Stomach smooth muscle (tissue), 2 donors: ENCODE data around the gene TNFSF8.

Experiments used
- H3K27ac ChIP-seq: one replicate; pipeline ENCODE4 v1.7.0; 2013; ENCODE audit warnings: mild to moderate bottlenecking, low read length, inconsistent platforms
- H3K27me3 ChIP-seq, 2 donors: one replicate each; pipeline ENCODE4 v1.7.0; 2013; ENCODE audit warnings: low read length in 2 of 2; ENCODE audit not compliant: insufficient read depth in 2 of 2, control insufficient read depth in 1 of 2
- H3K36me3 ChIP-seq, 2 donors: one replicate each; pipeline ENCODE4 v1.7.0; 2013; ENCODE audit warnings: low read length in 2 of 2; ENCODE audit not compliant: control insufficient read depth in 2 of 2, insufficient read depth in 2 of 2
- H3K4me1 ChIP-seq: one replicate; pipeline ENCODE4 v1.7.0; 2013; ENCODE audit warnings: low read length; ENCODE audit not compliant: control insufficient read depth, insufficient read depth
- H3K4me3 ChIP-seq, 2 donors: one replicate each; pipeline ENCODE4 v1.7.0; 2013; ENCODE audit warnings: low read length in 2 of 2
- H3K9ac ChIP-seq, 2 donors: one replicate each; pipeline ENCODE4 v1.7.0; 2013; ENCODE audit warnings: low read length in 2 of 2, mild to moderate bottlenecking in 1 of 2
- H3K9me3 ChIP-seq, 2 donors: one replicate each; pipeline ENCODE4 v1.7.0; 2013; ENCODE audit warnings: low read length in 2 of 2; ENCODE audit not compliant: control insufficient read depth in 2 of 2
- donor health status: healthy.
- donor health status: Pancreatic carcinoma.

Gene TNFSF8

DNA sequence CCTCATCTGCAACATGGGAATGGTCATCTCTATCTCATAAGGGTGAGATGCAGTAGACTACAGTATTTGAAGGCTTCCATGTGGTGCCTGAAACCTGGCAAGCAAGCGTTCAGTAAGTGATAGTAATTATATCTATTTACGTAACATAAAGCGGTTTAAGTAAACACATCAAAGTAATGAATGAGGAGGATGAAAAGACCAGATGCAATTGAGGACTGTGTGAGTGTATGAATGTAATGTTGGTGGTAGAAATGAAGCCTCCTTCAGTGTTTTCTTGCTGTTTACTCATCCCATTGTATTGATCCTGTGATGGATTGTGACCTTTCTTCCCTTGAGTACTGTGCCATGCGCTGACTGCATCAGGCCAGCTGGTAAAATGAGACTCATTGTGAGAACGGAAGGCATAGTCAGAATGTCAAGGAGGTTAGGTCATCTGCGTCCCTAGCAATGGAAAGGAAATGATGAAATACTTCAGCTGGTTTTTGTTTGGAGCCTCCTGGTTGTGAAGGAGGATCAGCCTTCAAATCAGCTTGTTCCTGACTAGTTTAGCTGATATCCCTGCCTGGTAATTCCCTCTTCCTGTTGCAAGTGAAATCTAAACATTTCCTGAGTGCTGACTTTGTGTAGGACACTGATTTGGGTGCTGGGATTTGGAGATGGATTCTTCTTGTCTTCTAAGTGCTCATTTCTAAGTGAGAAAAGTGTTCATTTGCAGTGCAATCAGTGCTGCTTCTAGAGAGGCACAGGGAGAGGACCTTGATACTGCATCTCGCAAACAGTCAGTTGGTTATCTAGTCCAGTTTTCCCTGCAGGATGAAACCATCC is 35.6 kb downstream of the TNFSF8 start:
- Histone ChIP-seq H3K9me3 (no peaks in the 10 kb centered on the region), H3K9ac (no peak overlapping the region), H3K27ac (no peak overlapping the region), H3K4me3 (peak overlapping the region in 1 of 2 donors; percentile 10), H3K36me3 (no peaks in the 10 kb centered on the region), H3K27me3 (no peaks in the 10 kb centered on the region), H3K4me1 (peaks cover 3% of the 10 kb centered on the region)

DNA sequence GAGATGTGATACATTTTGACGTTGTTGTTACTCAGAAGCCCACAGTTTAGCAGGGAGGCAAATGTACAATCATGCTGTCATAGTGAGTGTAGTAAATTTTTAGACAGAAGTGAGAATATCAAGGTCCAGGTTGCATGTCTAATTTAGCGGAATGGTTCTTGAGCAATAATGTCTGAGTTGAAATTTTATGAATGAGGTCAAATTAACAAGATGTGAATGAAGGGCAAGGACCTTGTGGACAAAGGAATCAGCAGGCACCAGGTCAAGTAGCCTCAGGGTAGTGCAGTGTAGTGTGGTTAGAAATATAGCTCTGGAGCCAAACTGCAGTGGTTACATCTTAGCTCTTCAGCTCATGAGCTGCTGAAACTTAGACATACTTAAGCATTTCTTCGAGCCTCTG is 36.2 kb downstream of the TNFSF8 start:
- no peaks in the 10 kb centered on the region for H3K27me3 ChIP-seq
- H3K4me3 ChIP-seq: peak overlapping the region in 1 of 2 donors; percentile 10
- no peaks in the 10 kb centered on the region for H3K9me3 ChIP-seq
- peak overlapping the region; percentile 18 for H3K27ac ChIP-seq
- H3K36me3 ChIP-seq: no peaks in the 10 kb centered on the region
- H3K9ac ChIP-seq: no peak overlapping the region
- peaks cover 3% of the 10 kb centered on the region for H3K4me1 ChIP-seq

DNA sequence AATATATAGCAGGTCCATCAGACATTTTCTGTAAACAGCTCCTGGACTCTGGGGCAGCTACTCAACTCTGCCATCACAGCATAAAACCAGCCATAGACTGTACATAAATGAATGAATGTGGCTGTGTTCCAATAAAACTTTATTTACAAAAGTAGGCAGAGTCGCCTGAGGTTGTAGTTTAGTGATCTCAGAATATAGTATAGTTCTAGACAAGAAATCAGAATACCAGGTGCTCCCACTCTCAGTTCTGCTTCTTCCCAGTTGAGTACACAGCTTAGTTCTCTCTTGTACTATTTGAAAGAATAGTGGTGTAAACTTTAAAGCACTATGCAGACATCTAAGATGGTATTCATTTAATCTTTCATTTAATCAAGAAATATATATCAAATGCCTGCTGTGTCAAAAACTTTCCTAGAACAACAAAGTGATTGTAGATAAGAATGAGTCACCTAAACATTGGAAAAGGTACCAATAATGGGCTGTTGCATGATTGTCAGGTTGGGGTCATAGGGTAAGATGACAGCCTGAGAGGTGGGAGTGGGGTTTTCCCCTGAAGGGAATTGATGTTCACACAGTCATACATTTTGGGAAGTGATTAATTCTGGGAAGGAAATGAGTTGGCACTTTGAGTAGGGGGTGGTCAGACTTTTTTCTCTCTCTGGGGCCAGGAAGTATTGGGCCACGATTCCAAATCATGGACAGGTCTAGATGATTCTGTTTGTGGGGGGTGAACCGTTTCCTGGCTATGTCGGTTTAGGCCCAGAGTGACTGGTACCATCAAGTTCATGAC is 37.0 kb downstream of the TNFSF8 start:
- Histone ChIP-seq H3K27me3 (no peaks in the 10 kb centered on the region), H3K9ac (no peak overlapping the region), H3K27ac (no peak overlapping the region)

DNA sequence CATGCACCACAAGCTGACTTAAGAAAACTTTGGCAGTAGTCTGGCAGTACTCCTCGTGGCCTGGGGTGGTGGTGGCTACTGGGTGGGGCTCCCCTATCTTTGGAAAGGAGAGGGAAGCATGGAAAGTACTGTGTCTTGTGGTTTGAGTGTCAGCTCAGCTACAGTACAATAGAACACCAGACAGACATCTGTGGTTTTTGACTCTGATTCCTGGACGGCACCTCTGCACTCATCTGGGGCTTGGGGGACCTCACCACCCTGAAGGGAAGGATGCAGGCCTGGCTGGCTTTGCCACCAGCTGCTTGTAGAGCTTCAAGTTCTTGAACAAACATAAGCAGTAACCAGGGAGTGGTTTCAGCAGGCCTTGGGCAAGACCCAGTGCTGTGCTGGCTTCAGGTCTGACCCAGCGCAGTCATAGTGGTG is 40.6 kb downstream of the TNFSF8 start:
- Histone ChIP-seq H3K36me3 (no peaks in the 10 kb centered on the region), H3K27me3 (no peaks in the 10 kb centered on the region), H3K27ac (no peak overlapping the region), H3K9me3 (peaks cover 0 to 4% of the 10 kb centered on the region in 2 donors), H3K4me3 (no peak overlapping the region), H3K9ac (no peak overlapping the region), H3K4me1 (peaks cover 3% of the 10 kb centered on the region)

More for the DNA sequence above, 37.0 kb downstream of the TNFSF8 start:
- Histone ChIP-seq H3K4me3 (no peak overlapping the region), H3K36me3 (no peaks in the 10 kb centered on the region), H3K4me1 (peaks cover 3% of the 10 kb centered on the region), H3K9me3 (no peaks in the 10 kb centered on the region)

DNA sequence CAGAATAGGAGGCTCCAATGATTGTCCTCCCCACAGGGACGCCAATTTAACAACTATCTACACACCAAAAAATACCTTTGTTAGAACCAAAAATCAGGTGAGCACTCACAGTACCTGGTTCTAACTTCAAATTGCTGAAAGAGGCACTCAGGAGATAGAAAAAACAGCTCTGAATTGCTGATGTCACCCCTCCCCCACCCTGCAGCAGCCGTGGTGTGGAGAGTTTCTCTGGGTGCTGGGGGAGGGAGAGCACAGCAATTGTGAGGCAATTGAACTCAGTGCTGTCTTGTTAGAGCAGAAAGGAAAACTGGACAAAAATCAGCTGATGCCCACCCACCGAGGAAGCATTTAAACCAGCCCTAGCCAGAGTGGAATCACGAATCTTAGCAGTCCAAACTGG is 41.8 kb downstream of the TNFSF8 start:
- no peaks in the 10 kb centered on the region for H3K4me1 ChIP-seq
- H3K27ac ChIP-seq: no peak overlapping the region
- H3K4me3 ChIP-seq: no peak overlapping the region
- H3K36me3 ChIP-seq: no peaks in the 10 kb centered on the region
- H3K9ac ChIP-seq: no peak overlapping the region
- peaks cover 0 to 4% of the 10 kb centered on the region in 2 donors for H3K9me3 ChIP-seq
- H3K27me3 ChIP-seq: no peaks in the 10 kb centered on the region

DNA sequence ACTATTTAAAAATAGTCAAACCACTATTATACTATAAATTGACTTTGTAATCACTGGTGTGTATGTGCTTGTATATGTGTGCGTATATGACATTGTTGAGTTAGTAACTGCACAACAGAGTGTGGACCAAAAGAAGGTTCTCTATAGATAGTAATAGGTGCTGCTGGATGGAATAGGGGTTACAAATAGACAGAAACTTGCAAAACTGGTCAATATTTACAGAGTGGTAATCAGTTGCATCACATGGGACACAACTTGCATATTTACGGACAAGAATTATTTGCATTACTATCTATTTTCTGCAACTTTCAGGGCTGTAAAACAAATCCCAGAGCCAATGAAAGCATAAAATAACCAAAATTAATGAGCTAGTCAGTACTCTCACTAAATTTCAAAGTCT is 42.4 kb downstream of the TNFSF8 start:
- Histone ChIP-seq H3K27ac (no peak overlapping the region), H3K9me3 (peaks cover 0 to 4% of the 10 kb centered on the region in 2 donors), H3K9ac (no peak overlapping the region), H3K4me3 (no peak overlapping the region), H3K4me1 (no peaks in the 10 kb centered on the region), H3K27me3 (no peaks in the 10 kb centered on the region), H3K36me3 (no peaks in the 10 kb centered on the region)

DNA sequence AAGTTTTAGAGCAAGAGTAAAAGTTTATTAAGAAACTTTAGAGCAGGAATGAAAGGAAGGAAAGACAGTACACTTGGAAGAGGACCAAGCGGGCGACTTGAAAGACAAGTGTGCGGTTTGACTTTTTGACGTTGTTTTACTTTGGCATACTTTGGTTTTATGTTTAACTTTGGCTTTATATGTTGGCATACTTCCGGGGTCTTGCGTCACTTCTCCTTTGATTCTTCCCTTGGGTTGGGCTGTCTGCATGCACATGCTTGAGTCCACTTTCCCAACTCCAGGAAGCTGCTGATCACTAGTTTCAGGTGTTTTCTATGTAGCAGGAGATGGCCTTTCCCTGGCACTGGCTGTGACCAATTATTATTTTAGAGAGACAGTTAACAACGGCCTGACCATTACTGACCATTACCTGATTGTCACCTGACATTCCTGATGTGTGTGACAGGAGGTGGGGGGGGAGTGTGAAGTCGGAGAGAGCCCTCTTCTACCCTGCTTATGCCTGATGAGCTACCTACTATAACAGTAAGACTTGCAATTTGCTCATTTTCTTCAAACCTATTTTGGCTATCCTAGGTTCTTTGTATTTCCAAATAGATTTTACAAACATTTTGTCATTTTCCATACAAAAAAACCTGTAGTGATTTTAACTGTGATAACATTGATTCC is 45.5 kb downstream of the TNFSF8 start:
- Histone ChIP-seq H3K9me3 (peaks cover 0 to 4% of the 10 kb centered on the region in 2 donors), H3K36me3 (no peaks in the 10 kb centered on the region), H3K27me3 (no peaks in the 10 kb centered on the region), H3K9ac (no peak overlapping the region), H3K4me3 (no peak overlapping the region), H3K27ac (no peak overlapping the region), H3K4me1 (no peaks in the 10 kb centered on the region)

DNA sequence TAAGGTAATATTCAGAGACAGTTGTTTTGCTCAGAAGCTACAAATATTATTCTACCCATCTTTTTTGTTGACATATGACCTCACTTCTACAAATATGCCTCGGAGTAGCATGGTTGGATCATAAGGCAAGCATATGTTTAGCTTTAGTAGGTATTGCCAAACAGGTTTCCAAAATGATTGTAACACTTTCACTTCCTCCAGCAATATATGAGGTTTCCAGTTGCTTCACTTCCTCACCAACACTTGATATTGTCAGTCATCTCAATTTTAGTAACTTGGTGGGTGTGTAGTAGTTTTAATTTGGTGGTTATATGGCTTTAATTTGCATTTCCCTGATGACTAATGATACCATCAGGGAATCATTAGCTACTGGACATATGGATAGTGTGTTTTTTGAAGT is 46.7 kb downstream of the TNFSF8 start:
- H3K4me1 ChIP-seq: no peaks in the 10 kb centered on the region
- H3K27ac ChIP-seq: no peak overlapping the region
- no peaks in the 10 kb centered on the region for H3K27me3 ChIP-seq
- no peaks in the 10 kb centered on the region for H3K36me3 ChIP-seq
- no peak overlapping the region for H3K9ac ChIP-seq
- no peak overlapping the region for H3K4me3 ChIP-seq
- H3K9me3 ChIP-seq: peaks cover 0 to 4% of the 10 kb centered on the region in 2 donors

DNA sequence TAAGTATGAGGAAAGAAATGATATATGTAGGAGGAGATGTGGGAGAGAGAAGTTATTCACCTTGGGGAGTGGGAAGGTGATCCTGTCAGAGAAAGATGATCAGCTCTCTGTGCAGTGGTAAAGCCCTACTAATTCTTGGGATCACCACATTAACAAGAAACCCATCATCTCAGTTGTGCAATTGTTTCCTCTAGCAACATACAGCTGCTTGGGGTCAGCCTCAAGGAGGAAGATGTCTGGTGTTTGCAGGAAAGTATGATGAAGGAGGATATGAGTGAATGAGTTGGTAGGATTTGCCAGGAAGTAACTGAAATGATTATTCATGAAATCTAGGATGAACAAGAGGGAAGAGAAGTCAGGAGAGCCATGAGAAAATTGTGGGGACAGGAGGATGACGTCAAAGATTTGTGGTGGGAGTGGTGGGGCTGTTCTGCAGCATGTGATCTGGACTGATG is 50.1 kb downstream of the TNFSF8 start:
- Histone ChIP-seq H3K27ac (no peak overlapping the region), H3K36me3 (no peaks in the 10 kb centered on the region), H3K4me1 (no peaks in the 10 kb centered on the region), H3K9me3 (peaks cover 0 to 4% of the 10 kb centered on the region in 2 donors), H3K27me3 (no peaks in the 10 kb centered on the region), H3K9ac (no peak overlapping the region), H3K4me3 (no peak overlapping the region)

DNA sequence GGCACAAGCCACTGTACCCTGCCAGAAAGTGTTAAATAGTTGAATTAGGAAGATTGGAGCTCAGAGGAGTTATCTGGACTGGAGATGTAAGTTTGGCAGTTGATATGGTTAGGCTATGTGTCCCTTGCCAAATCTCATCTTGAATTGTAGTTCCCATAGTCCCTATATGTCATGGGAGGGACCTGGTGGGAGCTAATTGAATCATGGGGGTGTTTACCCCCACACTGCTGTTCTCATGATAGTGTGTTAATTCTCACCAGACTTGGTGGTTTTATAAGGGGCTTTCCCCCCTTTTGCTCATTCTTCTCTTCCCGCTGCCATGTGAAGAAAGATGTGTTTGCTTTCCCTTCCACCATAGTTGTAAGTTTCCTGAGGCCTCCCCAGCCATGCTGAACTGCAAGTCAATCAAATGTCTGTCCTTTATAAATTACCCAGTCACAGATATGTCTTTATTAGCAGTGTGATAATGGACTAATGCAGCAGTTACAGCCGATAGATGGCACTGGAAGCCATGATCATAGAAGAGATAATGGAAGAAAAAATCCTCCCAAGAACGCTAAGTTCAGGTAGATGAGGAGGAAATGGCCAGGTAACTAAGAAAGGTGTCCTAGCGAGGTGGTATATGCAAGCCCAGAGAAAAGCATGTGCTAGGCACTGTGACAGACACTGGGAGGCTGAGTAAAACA is 51.4 kb downstream of the TNFSF8 start:
- H3K27ac ChIP-seq: no peak overlapping the region
- H3K4me3 ChIP-seq: no peak overlapping the region
- H3K36me3 ChIP-seq: no peaks in the 10 kb centered on the region
- no peak overlapping the region for H3K9ac ChIP-seq
- H3K9me3 ChIP-seq: no peaks in the 10 kb centered on the region
- no peaks in the 10 kb centered on the region for H3K27me3 ChIP-seq
- H3K4me1 ChIP-seq: no peaks in the 10 kb centered on the region
